ENCODE measurements around the gene PHLDB1. TPM values are rescaled to one million over a fixed set of nuclear protein-coding genes. Genes with fewer than 3 reads are reported as not detected.

PHLDB1 gene
- total RNA-seq, 4 donors from 2014 or later: 48.7 to 117 (median 77.3) TPM

GRCh38 chr11:118628031-118628430, 20.6 kb downstream of the PHLDB1 start:
- no peaks in the 10 kb centered on the region for H3K9me3 ChIP-seq
- no peak overlapping the region for H3K4me3 ChIP-seq
- WGBS: 85% methylated on average over 5 of the region's 20 CpGs
- peaks cover 49% of the 10 kb centered on the region for H3K36me3 ChIP-seq
- peaks cover 63% of the 10 kb centered on the region for H3K4me1 ChIP-seq
- DNase-seq (ENCODE audit: low spot score in 2 of 2): no peak
- H3K27ac ChIP-seq: no peak overlapping the region
- H3K27me3 ChIP-seq: no peaks in the 10 kb centered on the region
- TF ChIP-seq EP300 (IDR thresholded peaks at IDR 0.05) (no peak), CTCF (IDR thresholded peaks at IDR 0.05) (no peak), POLR2A (IDR thresholded peaks at IDR 0.05) (no peak), POLR2AphosphoS5 (IDR thresholded peaks at IDR 0.05) (no peak)

- Histone ChIP-seq H3K27ac (no peak overlapping the region), H3K4me3 (no peak overlapping the region), H3K4me1 (peaks cover 63% of the 10 kb centered on the region), H3K27me3 (no peaks in the 10 kb centered on the region), H3K9me3 (no peaks in the 10 kb centered on the region), H3K36me3 (peaks cover 49% of the 10 kb centered on the region)
- TF ChIP-seq EP300 (IDR thresholded peaks at IDR 0.05) (no peak), POLR2AphosphoS5 (IDR thresholded peaks at IDR 0.05) (no peak), CTCF (IDR thresholded peaks at IDR 0.05) (no peak), POLR2A (IDR thresholded peaks at IDR 0.05) (no peak)
- no peak for DNase-seq (ENCODE audit: low spot score in 2 of 2)
- 57% methylated on average over 11 of the region's 13 CpGs for WGBS
These were observed 21.0 kb downstream of the PHLDB1 start for GRCh38 chr11:118628432-118628831.

- 53% methylated on average over 5 of the region's 5 CpGs for WGBS
These were observed 21.6 kb downstream of the PHLDB1 start for GRCh38 chr11:118628861-118629549.

GRCh38 chr11:118629761-118630661, 22.6 kb downstream of the PHLDB1 start:
- no peaks in the 10 kb centered on the region for H3K9me3 ChIP-seq
- H3K36me3 ChIP-seq: peaks cover 45% of the 10 kb centered on the region
- no peaks in the 10 kb centered on the region for H3K27me3 ChIP-seq
- no peak for DNase-seq (ENCODE audit: low spot score in 2 of 2)
- H3K27ac ChIP-seq: no peak overlapping the region
- WGBS: 65% methylated on average over 6 of the region's 6 CpGs
- no peak overlapping the region for H3K4me3 ChIP-seq
- peaks cover 70% of the 10 kb centered on the region for H3K4me1 ChIP-seq
- TF ChIP-seq POLR2AphosphoS5 (IDR thresholded peaks at IDR 0.05): no peak

More at GRCh38 chr11:118628861-118629549, 21.6 kb downstream of the PHLDB1 start:
- Histone ChIP-seq H3K4me3 (no peak overlapping the region), H3K4me1 (peaks cover 65% of the 10 kb centered on the region), H3K27me3 (no peaks in the 10 kb centered on the region), H3K27ac (no peak overlapping the region), H3K9me3 (no peaks in the 10 kb centered on the region), H3K36me3 (peaks cover 49% of the 10 kb centered on the region)
- no peak for DNase-seq (ENCODE audit: low spot score in 2 of 2)
- no peak for TF ChIP-seq POLR2AphosphoS5 (IDR thresholded peaks at IDR 0.05)
- TF ChIP-seq EP300 (IDR thresholded peaks at IDR 0.05): no peak
- TF ChIP-seq CTCF (IDR thresholded peaks at IDR 0.05): no peak
- no peak for TF ChIP-seq POLR2A (IDR thresholded peaks at IDR 0.05)

GRCh38 chr11:118631142-118631909, 23.9 kb downstream of the PHLDB1 start:
- DNase-seq (ENCODE audit: low spot score in 2 of 2): no peak
- TF ChIP-seq POLR2A (IDR thresholded peaks at IDR 0.05) (no peak), CTCF (IDR thresholded peaks at IDR 0.05) (no peak), POLR2AphosphoS5 (IDR thresholded peaks at IDR 0.05) (no peak), EP300 (IDR thresholded peaks at IDR 0.05) (no peak)
- peaks cover 48% of the 10 kb centered on the region for H3K36me3 ChIP-seq
- H3K4me1 ChIP-seq: peaks cover 68% of the 10 kb centered on the region
- H3K27ac ChIP-seq: no peak overlapping the region
- H3K9me3 ChIP-seq: no peaks in the 10 kb centered on the region
- no peaks in the 10 kb centered on the region for H3K27me3 ChIP-seq
- no peak overlapping the region for H3K4me3 ChIP-seq
- WGBS: 64% methylated on average over 12 of the region's 14 CpGs
